A673 (cell line): ENCODE measurements around the gene PKIB. TPM values are rescaled to one million over a fixed set of nuclear protein-coding genes. Genes with fewer than 3 reads are reported as not detected.

ENCODE experiments used
- BruUV-seq: library from RNA; stranded (reverse); fragments of 400-500 nt; replicated peaks from 2 replicates; lab custom pipeline; 2021; lab: Mats Ljungman, UMichigan
- CTCF ChIA-PET: fragments of 300-600 bp; sonication (Branson Sonifier 250); formaldehyde crosslinking; loops from one replicate; lab custom pipeline; 2022; ENCODE audit warnings: antibody characterized with exemption; lab: Charles Lee
- POLR2A ChIA-PET: fragments of 300-600 bp; sonication (Branson Sonifier 250); formaldehyde crosslinking; loops from one replicate; lab custom pipeline; 2022; ENCODE audit warnings: antibody characterized with exemption; ENCODE audit not compliant: low non-redundant PET; lab: Charles Lee
- DNase-seq: peaks from one replicate; pipeline ENCODE4 v3.0.0-alpha.2; 2015; ENCODE audit warnings: low spot score
- H3K27ac ChIP-seq: fragments of 200-600 bp; sonication (generic); 2 replicates; pipeline ENCODE4 v1.5.1; 2016; ENCODE audit warnings: mixed run types, low read depth, mild to moderate bottlenecking, mixed read lengths, antibody characterized with exemption, low read length; ENCODE audit not compliant: poor library complexity, severe bottlenecking
- H3K27me3 ChIP-seq: fragments of 200-600 bp; sonication (generic); replicated peaks from 2 replicates; pipeline ENCODE4 v1.6.1; 2017; ENCODE audit warnings: mixed run types, low read depth, mild to moderate bottlenecking, mixed read lengths, antibody characterized with exemption, low read length; ENCODE audit not compliant: insufficient read depth, poor library complexity
- H3K36me3 ChIP-seq: fragments of 200-600 bp; sonication (generic); 2 replicates; pipeline ENCODE4 v1.6.1; 2016; ENCODE audit warnings: mixed run types, mild to moderate bottlenecking, mixed read lengths, antibody characterized with exemption, low read length; ENCODE audit not compliant: insufficient read depth, poor library complexity, severe bottlenecking
- H3K4me1 ChIP-seq: fragments of 200-600 bp; sonication (generic); 2 replicates; pipeline ENCODE4 v1.6.1; 2017; ENCODE audit warnings: mixed run types, mild to moderate bottlenecking, mixed read lengths, antibody characterized with exemption, low read length; ENCODE audit not compliant: insufficient read depth, poor library complexity, severe bottlenecking
- H3K4me3 ChIP-seq: fragments of 200-600 bp; sonication (generic); 2 replicates; pipeline ENCODE4 v1.5.1; 2016; ENCODE audit warnings: low read depth, mixed run types, mild to moderate bottlenecking, mixed read lengths, low read length; ENCODE audit not compliant: poor library complexity, severe bottlenecking
- H3K9me3 ChIP-seq: fragments of 200-600 bp; sonication (generic); 2 replicates; pipeline ENCODE4 v1.6.1; 2016; ENCODE audit warnings: mixed run types, low read depth, mild to moderate bottlenecking, mixed read lengths, antibody characterized with exemption, low read length; ENCODE audit not compliant: poor library complexity, severe bottlenecking
- EZH2 ChIP-seq: fragments of 200-600 bp; sonication (generic); IDR thresholded peaks from 2 replicates; pipeline ENCODE4 v1.6.1; 2017; ENCODE audit warnings: borderline replicate concordance, low read depth, mild to moderate bottlenecking, mixed read lengths, antibody characterized with exemption, low read length; ENCODE audit not compliant: poor library complexity, severe bottlenecking
- intact Hi-C: fragments of 100-400 bp; cut with micrococcal nuclease; formaldehyde crosslinking; loops from one replicate; pipeline ENCODE4 v1.10.0; 2022; ENCODE audit not compliant: unreplicated experiment
- total RNA-seq: library from RNA; stranded (reverse); gene quantifications from 2 replicates; pipeline ENCODE4 v1.2.3, GENCODE V29; 2021
- TF ChIP-seq, protein P1 (sequence below): fragments of 300-800, 200-600 bp; sonication (generic); conservative IDR thresholded peaks from 2 replicates; pipeline ENCODE4 v1.5.1; 2017; ENCODE audit warnings: low read depth, mild to moderate bottlenecking, antibody characterized with exemption, low read length, moderate library complexity, mixed read lengths

The PKIB gene
- total RNA-seq, 1 experiment from 2014 or later: 11.5 TPM

GRCh38 chr6:122692175-122692598, 82.0 kb downstream of the PKIB start:
- ChIA-PET CTCF (no interaction called here), POLR2A (interaction anchor here (0.6 kb wide), 1 partner anchor 746 kb away, joined by 4 read pairs; no protein-coding TSS in a partner anchor)
- H3K9me3 ChIP-seq: no peaks in the 10 kb centered on the region
- intact Hi-C loops: no loop called here
- H3K4me1 ChIP-seq: no peaks in the 10 kb centered on the region
- H3K27me3 ChIP-seq: no peaks in the 10 kb centered on the region
- H3K36me3 ChIP-seq: no peaks in the 10 kb centered on the region
- H3K4me3 ChIP-seq: no peak overlapping the region
- no peak for DNase-seq
- TF ChIP-seq, protein P1, sequence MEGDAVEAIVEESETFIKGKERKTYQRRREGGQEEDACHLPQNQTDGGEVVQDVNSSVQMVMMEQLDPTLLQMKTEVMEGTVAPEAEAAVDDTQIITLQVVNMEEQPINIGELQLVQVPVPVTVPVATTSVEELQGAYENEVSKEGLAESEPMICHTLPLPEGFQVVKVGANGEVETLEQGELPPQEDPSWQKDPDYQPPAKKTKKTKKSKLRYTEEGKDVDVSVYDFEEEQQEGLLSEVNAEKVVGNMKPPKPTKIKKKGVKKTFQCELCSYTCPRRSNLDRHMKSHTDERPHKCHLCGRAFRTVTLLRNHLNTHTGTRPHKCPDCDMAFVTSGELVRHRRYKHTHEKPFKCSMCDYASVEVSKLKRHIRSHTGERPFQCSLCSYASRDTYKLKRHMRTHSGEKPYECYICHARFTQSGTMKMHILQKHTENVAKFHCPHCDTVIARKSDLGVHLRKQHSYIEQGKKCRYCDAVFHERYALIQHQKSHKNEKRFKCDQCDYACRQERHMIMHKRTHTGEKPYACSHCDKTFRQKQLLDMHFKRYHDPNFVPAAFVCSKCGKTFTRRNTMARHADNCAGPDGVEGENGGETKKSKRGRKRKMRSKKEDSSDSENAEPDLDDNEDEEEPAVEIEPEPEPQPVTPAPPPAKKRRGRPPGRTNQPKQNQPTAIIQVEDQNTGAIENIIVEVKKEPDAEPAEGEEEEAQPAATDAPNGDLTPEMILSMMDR: no peak
- no peak for TF ChIP-seq EZH2
- no peak overlapping the region for H3K27ac ChIP-seq
- BruUV-seq: no TSS peak

GRCh38 chr6:122692807-122693580, 82.8 kb downstream of the PKIB start:
- intact Hi-C loops: no loop called here
- Histone ChIP-seq H3K4me1 (no peaks in the 10 kb centered on the region), H3K36me3 (no peaks in the 10 kb centered on the region), H3K27me3 (no peaks in the 10 kb centered on the region), H3K27ac (no peak overlapping the region), H3K4me3 (no peak overlapping the region), H3K9me3 (no peaks in the 10 kb centered on the region)
- CTCF ChIA-PET: no interaction called here
- TF ChIP-seq EZH2: no peak
- TF ChIP-seq, protein P1: no peak
- POLR2A ChIA-PET: no interaction called here
- BruUV-seq: no TSS peak
- no peak for DNase-seq

- ChIA-PET POLR2A (no interaction called here), CTCF (interaction anchor here (0.6 kb wide), 1 partner anchor 202 kb away, joined by 3 read pairs; no protein-coding TSS in a partner anchor)
- DNase-seq: no peak
- no peaks in the 10 kb centered on the region for H3K27me3 ChIP-seq
- intact Hi-C loops: no loop called here
- H3K4me3 ChIP-seq: no peak overlapping the region
- BruUV-seq: no TSS peak
- H3K36me3 ChIP-seq: no peaks in the 10 kb centered on the region
- TF ChIP-seq, protein P1: no peak
- TF ChIP-seq EZH2: no peak
- no peak overlapping the region for H3K27ac ChIP-seq
- H3K4me1 ChIP-seq: no peaks in the 10 kb centered on the region
- H3K9me3 ChIP-seq: no peaks in the 10 kb centered on the region
These were observed 83.9 kb downstream of the PKIB start for GRCh38 chr6:122694075-122694474.
